OCI-LY3 (cell line): Measurements from ENCODE around the gene SAE1.
A peak's percentile ranks its signal among the peaks of the same experiment; 100 is the strongest.

Experiments
- H2AFZ ChIP-seq: fragments of 200-600, 300-600 bp; shearing (Covaris generic); 2 replicates; pipeline ENCODE4 v1.6.0; 2014; ENCODE audit warnings: antibody characterized with exemption, low read depth, low read length
- H3K27ac ChIP-seq: fragments of 200-600, 300-600 bp; sonication (generic); 2 replicates; pipeline ENCODE4 v1.5.1; 2014; ENCODE audit warnings: mild to moderate bottlenecking, low read length, moderate library complexity, mixed read lengths
- H3K27me3 ChIP-seq: fragments of 200-600, 300-600 bp; sonication (generic); 2 replicates; pipeline ENCODE4 v1.6.1; 2014; ENCODE audit warnings: low read depth, low read length, mixed read lengths
- H3K36me3 ChIP-seq: fragments of 200-600, 300-600 bp; sonication (generic); replicated peaks from 2 replicates; pipeline ENCODE3; 2014; ENCODE audit warnings: low read depth, low read length, mixed read lengths
- H3K4me1 ChIP-seq: fragments of 300-600, 200-600 bp; sonication (generic); 2 replicates; pipeline ENCODE4 v1.6.1; 2014; ENCODE audit warnings: low read length, mixed read lengths
- H3K4me2 ChIP-seq: fragments of 200-600, 300-600 bp; sonication (generic); 2 replicates; pipeline ENCODE4 v1.6.1; 2014; ENCODE audit warnings: low read length, mixed read lengths
- H3K4me3 ChIP-seq: fragments of 300-600, 200-600 bp; sonication (generic); 2 replicates; pipeline ENCODE4 v1.5.1; 2014; ENCODE audit warnings: antibody characterized with exemption, mild to moderate bottlenecking, low read length, moderate library complexity
- H3K79me2 ChIP-seq: fragments of 300-600, 200-600 bp; shearing (Covaris generic); 2 replicates; pipeline ENCODE4 v1.6.1; 2014; ENCODE audit warnings: mild to moderate bottlenecking, low read length, mixed read lengths
- H3K9ac ChIP-seq: fragments of 300-600, 200-600 bp; shearing (Covaris generic); 2 replicates; pipeline ENCODE4 v1.6.0; 2014; ENCODE audit warnings: mild to moderate bottlenecking, low read length, moderate library complexity
- H3K9me3 ChIP-seq: fragments of 200-600, 300-600 bp; shearing (Covaris generic); 2 replicates; pipeline ENCODE4 v1.6.1; 2014; ENCODE audit warnings: low read length, mixed read lengths; ENCODE audit not compliant: insufficient read depth
- H4K20me1 ChIP-seq: fragments of 200-600, 300-600 bp; sonication (generic); 2 replicates; pipeline ENCODE4 v1.6.1; 2016; ENCODE audit warnings: low read length, mixed read lengths; ENCODE audit not compliant: insufficient read depth
- EZH2phosphoT487 ChIP-seq: fragments of 200-600 bp; shearing (Covaris generic); IDR thresholded peaks from 2 replicates; pipeline ENCODE4 v1.6.1; 2018; ENCODE audit warnings: antibody characterized with exemption, mixed run types, low read depth
- TF ChIP-seq, protein P1 (sequence below): fragments of 200-600, 300-600 bp; sonication (generic); IDR thresholded peaks from 2 replicates; pipeline ENCODE4 v1.5.1; 2014; ENCODE audit warnings: antibody characterized with exemption, low read length, low read depth

The SAE1 gene

DNA sequence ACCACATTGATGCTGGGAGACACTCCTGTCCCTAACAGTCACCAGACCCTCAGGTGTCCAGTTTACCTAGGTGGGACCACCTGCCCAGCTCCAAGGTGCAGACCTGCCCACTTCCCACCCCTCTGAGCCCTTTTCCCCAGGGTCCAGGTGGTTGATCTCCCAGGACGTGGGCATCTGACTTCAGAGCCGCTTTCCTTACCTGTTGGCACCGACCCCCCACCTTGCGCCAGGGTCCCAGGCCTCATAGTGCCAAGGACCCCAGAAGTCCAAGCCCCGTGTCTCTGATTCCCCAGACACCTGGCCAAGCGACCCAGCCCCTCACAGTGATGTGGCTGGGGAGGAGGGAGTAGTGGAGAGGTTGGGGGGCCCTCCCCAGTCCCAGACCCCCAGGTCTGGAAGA, 109.9 kb downstream of the SAE1 start:
- H3K9ac ChIP-seq = no peak overlapping the region
- no peaks in the 10 kb centered on the region for H4K20me1 ChIP-seq
- no peaks in the 10 kb centered on the region for H3K79me2 ChIP-seq
- peak overlapping the region; percentile 72 for H3K4me3 ChIP-seq
- H3K4me2 ChIP-seq = peak overlapping the region; percentile 87
- H3K9me3 ChIP-seq = no peaks in the 10 kb centered on the region
- no peak for TF ChIP-seq EZH2phosphoT487
- TF ChIP-seq, protein P1, sequence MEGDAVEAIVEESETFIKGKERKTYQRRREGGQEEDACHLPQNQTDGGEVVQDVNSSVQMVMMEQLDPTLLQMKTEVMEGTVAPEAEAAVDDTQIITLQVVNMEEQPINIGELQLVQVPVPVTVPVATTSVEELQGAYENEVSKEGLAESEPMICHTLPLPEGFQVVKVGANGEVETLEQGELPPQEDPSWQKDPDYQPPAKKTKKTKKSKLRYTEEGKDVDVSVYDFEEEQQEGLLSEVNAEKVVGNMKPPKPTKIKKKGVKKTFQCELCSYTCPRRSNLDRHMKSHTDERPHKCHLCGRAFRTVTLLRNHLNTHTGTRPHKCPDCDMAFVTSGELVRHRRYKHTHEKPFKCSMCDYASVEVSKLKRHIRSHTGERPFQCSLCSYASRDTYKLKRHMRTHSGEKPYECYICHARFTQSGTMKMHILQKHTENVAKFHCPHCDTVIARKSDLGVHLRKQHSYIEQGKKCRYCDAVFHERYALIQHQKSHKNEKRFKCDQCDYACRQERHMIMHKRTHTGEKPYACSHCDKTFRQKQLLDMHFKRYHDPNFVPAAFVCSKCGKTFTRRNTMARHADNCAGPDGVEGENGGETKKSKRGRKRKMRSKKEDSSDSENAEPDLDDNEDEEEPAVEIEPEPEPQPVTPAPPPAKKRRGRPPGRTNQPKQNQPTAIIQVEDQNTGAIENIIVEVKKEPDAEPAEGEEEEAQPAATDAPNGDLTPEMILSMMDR = no peak
- peaks cover 34% of the 10 kb centered on the region for H3K4me1 ChIP-seq
- H3K27ac ChIP-seq = no peak overlapping the region
- peaks cover 32% of the 10 kb centered on the region for H3K27me3 ChIP-seq
- no peaks in the 10 kb centered on the region for H3K36me3 ChIP-seq
- H2AFZ ChIP-seq = no peak overlapping the region

GRCh38 chr19:47240996-47241918, 110.6 kb downstream of the SAE1 start:
- Histone ChIP-seq H3K4me3 (peak overlapping the region; percentile 72), H3K9me3 (no peaks in the 10 kb centered on the region), H4K20me1 (no peaks in the 10 kb centered on the region), H3K27ac (no peak overlapping the region), H3K79me2 (no peaks in the 10 kb centered on the region), H3K9ac (peak overlapping the region; percentile 42; the same call in 1 of the 2 replicates), H2AFZ (no peak overlapping the region; the same call in 1 of the 2 replicates), H3K4me2 (peak overlapping the region; percentile 87), H3K4me1 (peaks cover 34% of the 10 kb centered on the region), H3K36me3 (no peaks in the 10 kb centered on the region), H3K27me3 (peaks cover 28% of the 10 kb centered on the region)
- TF ChIP-seq, protein P1 = no peak
- TF ChIP-seq EZH2phosphoT487 = no peak

DNA sequence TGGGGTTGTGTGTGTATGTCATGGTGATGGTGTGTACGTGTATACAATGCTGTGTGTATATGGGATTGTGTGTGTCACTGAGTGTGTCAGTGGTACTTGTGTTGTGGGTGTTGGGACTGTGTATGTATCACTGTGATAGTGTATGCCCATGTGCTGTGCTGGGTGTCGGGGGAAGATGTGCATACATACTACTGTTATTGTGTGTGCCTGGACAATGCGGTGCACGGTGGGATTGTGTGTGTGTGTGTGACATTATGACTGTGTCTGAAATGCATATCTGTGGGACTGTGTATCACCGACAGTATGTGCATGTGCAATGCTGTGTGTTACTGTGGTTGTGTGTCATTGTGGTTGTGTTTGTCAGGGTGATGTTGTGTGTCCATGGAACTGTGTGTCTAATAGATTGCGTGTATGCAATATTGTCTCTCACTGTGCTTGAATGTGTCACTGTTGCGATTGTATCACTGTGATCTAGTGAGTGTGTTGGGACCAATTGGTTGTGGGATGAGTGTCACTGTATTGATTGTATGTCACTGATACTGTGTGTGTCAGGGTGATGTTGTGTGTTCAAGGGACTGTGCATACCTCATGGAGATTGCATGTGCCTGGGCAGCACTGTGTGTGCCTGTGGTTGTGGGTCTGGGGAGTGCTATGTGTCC, 111.4 kb downstream of the SAE1 start:
- TF ChIP-seq, protein P1 = no peak
- no peak for TF ChIP-seq EZH2phosphoT487
- H3K27me3 ChIP-seq = peaks cover 25% of the 10 kb centered on the region
- H2AFZ ChIP-seq = no peak overlapping the region
- H3K4me2 ChIP-seq = peak overlapping the region; percentile 87
- H3K4me3 ChIP-seq = peak overlapping the region; percentile 72
- peaks cover 34% of the 10 kb centered on the region for H3K4me1 ChIP-seq
- H3K27ac ChIP-seq = no peak overlapping the region
- no peaks in the 10 kb centered on the region for H3K36me3 ChIP-seq
- H3K9me3 ChIP-seq = no peaks in the 10 kb centered on the region
- no peak overlapping the region for H3K9ac ChIP-seq
- no peaks in the 10 kb centered on the region for H4K20me1 ChIP-seq
- H3K79me2 ChIP-seq = no peaks in the 10 kb centered on the region

- no peaks in the 10 kb centered on the region for H3K9me3 ChIP-seq
- H3K4me3 ChIP-seq = peak overlapping the region; percentile 80
- peak overlapping the region; percentile 84 for H3K9ac ChIP-seq
- H3K36me3 ChIP-seq = no peaks in the 10 kb centered on the region
- peaks cover 34% of the 10 kb centered on the region for H3K4me1 ChIP-seq
- H3K4me2 ChIP-seq = peak overlapping the region; percentile 91
- no peak overlapping the region for H3K27ac ChIP-seq
- no peaks in the 10 kb centered on the region for H3K79me2 ChIP-seq
- no peak for TF ChIP-seq EZH2phosphoT487
- TF ChIP-seq, protein P1 = no peak
- H3K27me3 ChIP-seq = peaks cover 25% of the 10 kb centered on the region
- no peak overlapping the region for H2AFZ ChIP-seq
- H4K20me1 ChIP-seq = no peaks in the 10 kb centered on the region
These were observed 112.7 kb downstream of the SAE1 start for GRCh38 chr19:47243364-47243775.
